CD4-positive, alpha-beta T cell treated with Interleukin-4 for 4 hours (primary cell): ENCODE data around the gene ITGB2.

Experiments
- DNase-seq: peaks from one replicate; pipeline ENCODE4 v3.0.0-alpha.2; 2020

Gene ITGB2

GRCh38 chr21:44908908-44909307 is 11.8 kb downstream of the ITGB2 start:
- no peak for DNase-seq

- DNase-seq, result no peak
Observed at GRCh38 chr21:44907966-44908895, 12.5 kb downstream of the ITGB2 start.

- DNase-seq, result no peak
Observed at GRCh38 chr21:44907225-44907965, 13.3 kb downstream of the ITGB2 start.

GRCh38 chr21:44905728-44906090 is 15.0 kb downstream of the ITGB2 start:
- no peak for DNase-seq

- no peak for DNase-seq
Observed at GRCh38 chr21:44905016-44905727, 15.5 kb downstream of the ITGB2 start.

- no peak for DNase-seq
Observed at GRCh38 chr21:44904141-44904923, 16.4 kb downstream of the ITGB2 start.

- no peak for DNase-seq
Observed at GRCh38 chr21:44903689-44904088, 17.0 kb downstream of the ITGB2 start.

- DNase-seq, result no peak
Observed at GRCh38 chr21:44903050-44903685, 17.5 kb downstream of the ITGB2 start.

- no peak for DNase-seq
Observed at GRCh38 chr21:44902268-44903049, 18.2 kb downstream of the ITGB2 start.

- DNase-seq, result no peak
Observed at GRCh38 chr21:44901391-44902074, 19.2 kb downstream of the ITGB2 start.

GRCh38 chr21:44900559-44901251 is 20.0 kb downstream of the ITGB2 start:
- DNase-seq, result no peak

GRCh38 chr21:44899768-44900558 is 20.7 kb downstream of the ITGB2 start:
- DNase-seq, result no peak

GRCh38 chr21:44898851-44899767 is 21.6 kb downstream of the ITGB2 start:
- DNase-seq, result no peak

- no peak for DNase-seq
Observed at GRCh38 chr21:44898011-44898488, 22.6 kb downstream of the ITGB2 start.

- no peak for DNase-seq
Observed at GRCh38 chr21:44897326-44898010, 23.2 kb downstream of the ITGB2 start.

GRCh38 chr21:44896561-44897286 is 24.0 kb downstream of the ITGB2 start:
- no peak for DNase-seq

- DNase-seq, result no peak
Observed at GRCh38 chr21:44895859-44896258, 24.8 kb downstream of the ITGB2 start.
